ENCODE data around the gene NLRC3.

DNA sequence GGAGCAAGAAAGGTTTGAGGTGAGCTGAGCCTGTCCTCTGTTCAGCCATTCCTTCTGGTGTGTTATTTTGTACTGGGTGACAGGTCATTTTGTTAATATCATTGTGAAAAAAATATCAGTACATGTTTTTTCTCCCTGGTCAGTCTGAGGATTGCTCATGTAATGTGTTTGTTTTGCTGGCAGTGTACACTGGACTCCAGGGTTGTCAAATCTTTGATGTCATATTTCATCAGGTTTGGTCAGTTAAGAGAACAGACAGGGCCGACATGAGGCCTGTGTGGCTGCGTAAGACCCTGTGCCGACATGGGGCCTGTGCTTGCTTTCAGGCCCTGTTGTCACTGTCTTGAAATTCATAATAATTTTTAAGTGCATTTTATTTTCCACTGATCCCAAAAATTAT, 53.9 kb downstream of the NLRC3 start:
- no peak for TF ChIP-seq CTCF (IDR thresholded peaks at IDR 0.05)
- TF ChIP-seq RXRA (IDR thresholded peaks at IDR 0.05; ENCODE audit: borderline replicate concordance, low read depth), result no peak
- TF ChIP-seq, protein P1, sequence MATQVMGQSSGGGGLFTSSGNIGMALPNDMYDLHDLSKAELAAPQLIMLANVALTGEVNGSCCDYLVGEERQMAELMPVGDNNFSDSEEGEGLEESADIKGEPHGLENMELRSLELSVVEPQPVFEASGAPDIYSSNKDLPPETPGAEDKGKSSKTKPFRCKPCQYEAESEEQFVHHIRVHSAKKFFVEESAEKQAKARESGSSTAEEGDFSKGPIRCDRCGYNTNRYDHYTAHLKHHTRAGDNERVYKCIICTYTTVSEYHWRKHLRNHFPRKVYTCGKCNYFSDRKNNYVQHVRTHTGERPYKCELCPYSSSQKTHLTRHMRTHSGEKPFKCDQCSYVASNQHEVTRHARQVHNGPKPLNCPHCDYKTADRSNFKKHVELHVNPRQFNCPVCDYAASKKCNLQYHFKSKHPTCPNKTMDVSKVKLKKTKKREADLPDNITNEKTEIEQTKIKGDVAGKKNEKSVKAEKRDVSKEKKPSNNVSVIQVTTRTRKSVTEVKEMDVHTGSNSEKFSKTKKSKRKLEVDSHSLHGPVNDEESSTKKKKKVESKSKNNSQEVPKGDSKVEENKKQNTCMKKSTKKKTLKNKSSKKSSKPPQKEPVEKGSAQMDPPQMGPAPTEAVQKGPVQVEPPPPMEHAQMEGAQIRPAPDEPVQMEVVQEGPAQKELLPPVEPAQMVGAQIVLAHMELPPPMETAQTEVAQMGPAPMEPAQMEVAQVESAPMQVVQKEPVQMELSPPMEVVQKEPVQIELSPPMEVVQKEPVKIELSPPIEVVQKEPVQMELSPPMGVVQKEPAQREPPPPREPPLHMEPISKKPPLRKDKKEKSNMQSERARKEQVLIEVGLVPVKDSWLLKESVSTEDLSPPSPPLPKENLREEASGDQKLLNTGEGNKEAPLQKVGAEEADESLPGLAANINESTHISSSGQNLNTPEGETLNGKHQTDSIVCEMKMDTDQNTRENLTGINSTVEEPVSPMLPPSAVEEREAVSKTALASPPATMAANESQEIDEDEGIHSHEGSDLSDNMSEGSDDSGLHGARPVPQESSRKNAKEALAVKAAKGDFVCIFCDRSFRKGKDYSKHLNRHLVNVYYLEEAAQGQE (IDR thresholded peaks at IDR 0.05; ENCODE audit: low read depth, low read length), result no peak
- TF ChIP-seq NFIC (IDR thresholded peaks at IDR 0.05; ENCODE audit: borderline replicate concordance), result no peak
- TF ChIP-seq, protein P2, sequence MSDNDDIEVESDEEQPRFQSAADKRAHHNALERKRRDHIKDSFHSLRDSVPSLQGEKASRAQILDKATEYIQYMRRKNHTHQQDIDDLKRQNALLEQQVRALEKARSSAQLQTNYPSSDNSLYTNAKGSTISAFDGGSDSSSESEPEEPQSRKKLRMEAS (IDR thresholded peaks at IDR 0.05; ENCODE audit: low read depth), result no peak
- no peak for TF ChIP-seq POLR2AphosphoS5 (IDR thresholded peaks at IDR 0.05; ENCODE audit: low read depth, low read length)
- TF ChIP-seq MXI1 (IDR thresholded peaks at IDR 0.05; ENCODE audit: low read depth, low read length), result no peak
- no peak for TF ChIP-seq RFX5 (IDR thresholded peaks at IDR 0.05; ENCODE audit: low read length)
- no peak for TF ChIP-seq TAF1 (IDR thresholded peaks at IDR 0.05; ENCODE audit: borderline replicate concordance, low read depth, low read length)
- TF ChIP-seq TEAD4 (IDR thresholded peaks at IDR 0.05; ENCODE audit: borderline replicate concordance, insufficient read depth), result no peak
- no peak for TF ChIP-seq RAD21 (IDR thresholded peaks at IDR 0.05; ENCODE audit: low read length)
- no peak for TF ChIP-seq FOXJ3 (CRISPR knock-in tag; IDR thresholded peaks at IDR 0.05)
- TF ChIP-seq EZH2phosphoT487 (IDR thresholded peaks at IDR 0.05; ENCODE audit: borderline replicate concordance, low read depth), result no peak
